AML-193 (cell line): ENCODE measurements around the gene SERAC1.
"Not testable (repeated sequence)": the region's sequence is repeated elsewhere in the genome, so short reads cannot be mapped to it uniquely, and the experiment has no call there.

Source experiments
- DNase-seq, 2 experiments: peaks; one replicate each; lab custom pipeline; 2025; lab: John Stamatoyannopoulos, UW

The SERAC1 gene

DNA sequence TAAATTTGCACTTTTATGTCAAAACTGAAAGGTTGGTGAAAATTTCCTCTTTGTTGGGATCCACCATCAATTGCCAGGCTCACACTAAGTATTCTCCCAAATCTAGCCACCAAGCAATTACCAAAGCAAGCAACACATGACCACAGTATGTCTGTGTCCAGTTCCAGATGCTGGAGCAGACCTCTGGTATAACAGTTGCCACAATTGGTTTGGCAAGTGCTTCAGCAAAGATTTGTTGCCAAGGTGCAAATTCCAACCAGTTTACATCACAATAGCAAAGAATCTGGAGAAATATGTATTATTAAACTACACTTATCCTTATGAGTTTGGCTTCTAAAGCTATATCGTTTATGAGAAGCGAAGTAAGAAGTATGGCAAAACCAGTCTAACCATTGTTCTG lies 6.5 kb upstream of the SERAC1 start:
- DNase-seq: no peak

DNA sequence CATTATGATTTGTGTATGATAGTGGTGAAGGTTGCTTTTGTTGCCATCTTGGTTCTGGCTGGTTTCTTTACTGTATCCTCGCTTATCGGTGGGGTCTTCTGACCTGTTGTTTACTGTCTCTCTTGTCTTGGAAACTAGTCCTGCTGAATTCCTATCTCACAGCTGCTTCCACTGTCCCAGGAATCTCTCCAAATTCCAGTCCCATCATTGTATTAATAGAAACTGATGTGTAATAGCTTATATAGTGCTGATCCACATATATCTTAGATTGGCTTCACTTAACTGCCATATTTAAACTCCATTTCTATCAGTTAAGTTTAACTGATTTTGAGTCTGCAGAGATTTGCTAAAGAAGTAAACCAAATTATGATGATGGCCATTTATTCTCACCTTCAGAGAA lies 6.0 kb upstream of the SERAC1 start:
- DNase-seq: no peak

DNA sequence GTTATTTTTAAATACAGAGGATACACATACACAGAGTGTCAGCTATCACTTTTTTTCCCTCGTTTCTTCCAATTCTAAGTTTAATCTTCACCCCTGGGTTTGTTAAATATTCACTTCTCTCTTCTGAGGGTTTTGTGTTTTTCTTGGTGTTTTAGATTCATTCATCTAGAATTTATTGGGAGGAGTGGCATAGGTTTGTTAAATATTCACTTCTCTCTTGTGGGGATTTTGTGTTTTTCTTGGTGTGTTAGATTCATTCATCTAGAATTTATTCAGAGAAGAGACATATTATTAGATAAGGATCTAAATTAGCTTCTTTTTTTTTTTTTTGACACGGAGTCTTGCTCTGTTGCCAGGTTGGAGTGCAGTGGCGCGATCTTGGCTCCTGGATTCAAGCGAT lies 3.9 kb upstream of the SERAC1 start:
- DNase-seq: no peak

DNA sequence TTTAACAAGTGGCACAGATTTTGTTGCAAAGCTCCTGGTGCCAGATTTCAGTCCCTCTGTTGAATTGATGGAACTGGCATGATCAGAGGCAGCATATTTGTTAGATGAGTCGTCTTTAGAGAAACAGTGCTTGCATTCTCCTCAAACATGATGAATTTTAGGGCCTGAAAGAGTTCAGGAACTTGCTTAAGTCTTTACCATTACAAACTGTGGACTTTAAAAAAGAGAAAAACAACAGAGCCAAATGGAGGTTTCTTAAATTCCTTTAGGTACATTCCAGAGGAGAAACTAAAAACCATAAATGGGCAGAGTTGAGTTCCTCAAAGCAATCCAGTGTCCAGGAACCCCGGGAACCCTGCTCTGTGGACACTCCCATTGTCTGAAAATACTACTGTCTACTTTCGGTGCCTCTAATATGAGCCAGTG lies 2.6 kb upstream of the SERAC1 start:
- no peak for DNase-seq

DNA sequence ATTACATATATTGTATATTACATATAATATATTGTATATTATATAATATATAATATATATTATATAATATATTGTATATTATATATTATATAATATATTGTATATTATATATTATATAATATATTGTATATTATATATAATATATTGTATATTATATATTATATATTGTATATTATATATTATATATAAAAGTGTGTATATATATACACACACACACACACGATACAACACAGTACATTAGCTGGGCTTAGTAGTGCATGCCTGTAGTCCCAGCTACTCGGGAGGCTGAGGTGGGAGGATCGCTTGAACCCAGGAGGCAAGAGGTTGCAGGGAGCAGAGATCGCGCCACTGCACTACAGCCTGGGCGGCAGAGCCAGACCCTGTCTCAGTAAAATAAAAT lies 1.6 kb upstream of the SERAC1 start:
- DNase-seq: not testable (repeated sequence)

DNA sequence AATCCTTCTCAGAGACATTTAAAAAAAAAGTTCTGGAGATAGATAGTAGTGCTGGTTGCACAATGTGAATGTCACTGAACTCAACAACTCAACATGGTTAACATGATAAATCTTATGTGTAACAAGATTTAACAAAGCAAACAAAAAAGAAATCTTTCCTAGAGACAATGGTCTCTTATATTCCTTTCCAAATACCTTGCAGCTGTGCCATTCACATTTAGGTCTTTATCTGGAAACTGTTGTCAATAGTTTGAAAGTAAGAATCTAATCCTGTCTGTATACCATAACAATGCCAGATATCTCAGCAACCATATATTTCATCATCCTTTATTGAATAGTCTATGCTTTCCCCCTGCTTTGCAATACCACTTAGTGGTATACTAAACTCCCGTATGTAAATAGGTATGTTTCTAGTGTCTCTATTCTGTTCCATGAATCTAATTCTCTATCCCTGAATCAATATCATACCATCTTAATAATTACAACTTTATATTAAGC lies 2.1 kb downstream of the SERAC1 start:
- no peak for DNase-seq

DNA sequence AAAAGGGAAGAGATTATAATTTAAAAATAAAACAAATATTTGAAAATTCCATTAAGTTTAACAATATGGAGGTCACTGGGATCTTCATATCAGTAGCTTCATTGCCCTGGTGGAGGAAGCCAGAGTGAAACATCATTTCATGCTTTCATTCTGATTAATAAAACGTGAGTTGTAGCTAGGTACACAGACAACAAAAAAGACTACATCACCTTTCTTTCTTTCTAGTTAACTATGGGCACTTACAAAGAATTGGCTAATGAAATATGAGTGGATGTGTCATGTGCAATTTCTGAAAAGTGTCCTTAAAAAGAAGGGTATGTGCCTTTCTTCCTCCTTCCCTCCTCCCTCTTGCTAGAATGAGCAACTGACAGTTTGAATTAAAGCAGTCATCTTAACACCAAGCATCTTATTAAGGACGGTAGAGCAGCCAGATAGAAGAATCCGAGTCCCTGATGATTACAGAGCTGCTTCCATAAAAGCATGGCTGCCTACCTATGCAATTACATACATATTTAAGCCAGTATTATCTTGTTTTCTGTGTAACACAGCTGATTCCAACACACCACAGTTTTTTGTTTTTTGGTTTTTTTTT lies 3.4 kb downstream of the SERAC1 start:
- no peak for DNase-seq

DNA sequence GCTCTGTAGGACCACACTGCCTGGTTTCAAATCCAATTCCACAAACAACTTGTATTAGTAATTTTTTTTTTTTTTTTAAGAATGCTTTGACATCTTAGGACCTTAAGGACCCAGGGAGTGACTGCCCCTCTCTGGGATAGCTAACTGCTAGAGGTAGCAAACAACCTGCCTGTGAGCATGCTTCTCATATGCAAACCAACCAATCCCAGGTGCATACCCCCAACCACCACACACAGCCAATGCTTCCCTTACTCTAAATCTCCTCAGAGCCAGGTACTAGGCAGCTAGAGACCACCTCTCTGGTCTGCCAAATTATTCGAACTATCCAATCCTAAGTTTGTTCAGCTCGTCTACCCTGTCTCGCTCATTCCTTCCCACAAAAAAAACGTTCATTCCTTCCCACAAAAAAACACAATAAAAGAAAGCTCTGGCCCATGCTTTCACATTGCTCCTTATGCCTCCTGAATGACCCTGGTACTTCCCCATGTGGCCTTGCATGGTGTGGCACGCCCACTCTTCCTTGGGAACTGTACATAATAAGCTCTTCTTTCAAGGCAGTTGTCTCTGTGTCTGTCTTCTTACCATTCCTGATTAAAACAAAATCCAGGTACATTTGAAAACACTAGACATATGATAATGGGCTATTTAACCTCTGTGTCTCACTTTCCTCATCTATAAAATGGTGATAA lies 6.4 kb downstream of the SERAC1 start:
- DNase-seq: peak; percentile 26 to 27

DNA sequence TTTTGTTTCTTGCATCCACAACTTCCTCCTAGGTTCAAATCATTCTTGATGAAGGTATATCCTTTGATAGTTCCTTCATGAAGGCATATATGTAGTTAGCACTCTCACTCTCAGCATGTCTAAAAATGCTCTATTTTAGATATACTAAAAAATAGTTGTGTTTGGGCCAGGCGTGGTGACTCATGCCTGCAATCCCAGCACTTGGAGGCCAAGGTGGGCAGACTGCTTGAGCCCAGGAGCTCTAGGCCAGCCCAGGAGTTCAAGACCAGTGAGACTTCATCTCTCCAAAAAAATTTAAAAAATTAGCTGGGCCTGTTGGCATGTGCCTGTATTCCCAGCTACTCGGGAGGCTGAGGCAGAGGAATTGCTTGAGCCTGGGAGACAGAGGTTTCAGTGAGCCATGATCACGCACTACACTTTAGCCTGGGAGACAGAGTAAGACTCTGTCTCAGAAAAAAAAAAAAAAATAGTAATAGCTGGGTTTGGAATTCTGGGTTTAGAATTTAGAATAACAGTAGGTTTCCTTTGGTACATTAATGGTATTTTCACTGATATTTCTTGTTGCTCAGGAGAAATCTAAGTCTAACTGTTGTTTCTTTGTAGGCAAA lies 7.0 kb downstream of the SERAC1 start:
- no peak for DNase-seq

DNA sequence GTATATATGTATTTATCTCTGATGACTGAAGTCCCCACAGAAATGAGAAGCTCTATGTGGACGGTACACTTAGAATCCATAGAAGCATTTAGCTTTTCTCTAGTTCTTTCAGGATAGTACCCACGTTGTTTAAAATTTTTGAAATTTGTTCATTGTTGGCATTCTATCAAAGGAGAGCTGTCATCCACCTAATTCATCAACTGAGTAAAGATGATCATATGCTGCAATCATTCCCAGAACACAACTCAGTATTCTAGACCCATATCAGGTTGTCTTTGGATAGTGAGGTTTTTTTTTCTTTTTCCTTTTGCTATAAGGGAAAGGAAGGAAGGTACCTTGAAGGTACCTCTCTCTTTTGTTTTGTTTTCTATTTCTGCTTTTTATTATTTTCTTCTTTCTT lies 9.3 kb downstream of the SERAC1 start:
- no peak for DNase-seq

DNA sequence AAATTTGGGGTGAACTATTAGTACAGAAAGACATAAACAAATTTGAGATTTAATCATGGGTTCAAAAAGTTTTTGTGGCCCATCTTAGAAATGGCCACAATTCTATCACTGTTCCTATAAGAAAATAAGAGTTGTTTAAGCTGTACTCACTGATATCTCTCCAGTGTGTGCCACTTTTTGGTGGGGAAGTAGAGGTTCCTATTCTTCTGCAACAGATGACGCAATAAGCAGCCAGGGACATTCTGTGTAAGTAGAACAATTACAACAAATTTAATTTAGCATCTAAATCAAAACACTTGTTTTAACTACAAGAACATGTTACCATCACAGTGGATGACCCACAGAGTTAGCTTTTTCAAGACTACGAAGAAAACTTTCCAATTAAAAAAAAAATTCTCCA lies 9.9 kb downstream of the SERAC1 start:
- DNase-seq: peak; percentile 83 to 84

DNA sequence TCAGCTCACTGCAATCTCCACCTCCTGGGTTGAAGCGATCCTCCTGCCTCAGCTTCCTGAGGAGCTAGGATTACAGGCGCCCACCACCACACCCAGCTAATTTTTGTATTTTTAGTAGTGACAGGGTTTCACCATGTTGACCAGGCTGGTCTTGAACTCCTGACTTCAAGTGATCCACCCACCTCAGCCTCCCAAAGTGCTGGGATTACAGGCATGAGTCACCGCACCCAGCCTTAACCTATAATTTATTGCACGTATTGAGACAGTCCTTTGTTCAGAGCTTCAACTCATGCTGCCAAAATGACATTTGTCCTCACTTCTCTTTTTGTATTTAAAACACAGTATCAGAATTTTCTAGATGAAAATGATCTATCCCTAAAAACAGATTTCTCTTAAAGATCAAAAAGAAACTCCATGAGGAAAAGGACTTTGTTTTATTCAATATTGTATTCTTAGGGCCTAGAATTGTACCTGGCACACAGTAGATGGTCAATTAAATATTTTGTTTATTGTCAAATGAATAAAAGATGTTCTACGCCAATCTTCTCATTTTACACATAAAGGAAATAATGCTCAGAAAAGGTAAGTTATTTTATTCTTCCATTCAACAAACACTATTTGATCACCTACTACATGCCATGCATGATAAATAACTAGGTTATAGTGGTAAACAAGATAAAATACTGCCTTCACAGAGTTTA lies 10.8 kb downstream of the SERAC1 start:
- DNase-seq: no peak

DNA sequence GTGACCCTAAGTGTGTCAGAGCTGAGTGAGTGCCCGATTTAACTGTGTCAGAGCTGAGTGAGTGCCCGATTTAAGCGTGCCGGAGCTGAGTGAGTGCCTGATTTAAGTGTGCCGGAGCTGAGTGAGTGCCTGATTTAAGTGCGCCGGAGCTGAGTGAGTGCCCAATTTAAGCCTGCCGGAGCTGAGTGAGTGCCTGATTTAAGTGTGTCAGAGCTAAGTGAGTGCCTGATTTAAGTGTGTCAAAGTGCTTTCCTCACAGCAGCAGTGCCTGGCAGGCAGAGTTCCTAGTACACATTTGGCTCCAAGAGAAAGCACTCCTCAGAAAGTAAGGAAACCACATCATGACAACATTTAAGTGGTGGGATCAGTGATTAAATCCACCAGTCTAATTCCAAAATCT lies 13.2 kb downstream of the SERAC1 start:
- DNase-seq: no peak

DNA sequence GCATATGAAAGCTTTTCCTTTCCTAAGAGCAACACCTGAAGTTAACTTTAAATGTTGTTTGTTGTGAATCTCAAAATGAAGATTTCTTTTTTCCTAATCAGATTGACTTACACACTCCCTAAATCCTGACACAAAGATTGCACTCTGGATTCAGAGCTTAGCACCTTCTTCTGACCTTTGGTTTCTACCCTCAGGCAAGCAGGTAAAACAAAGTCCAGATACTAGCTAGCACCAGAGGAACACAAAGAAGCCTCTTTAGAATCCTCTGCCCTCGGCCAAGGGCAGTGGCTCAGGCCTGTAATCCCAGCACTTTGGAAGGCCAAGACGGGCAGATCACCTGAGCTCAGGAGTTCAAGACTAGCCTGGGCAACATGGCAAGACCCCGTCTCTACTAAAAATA lies 14.5 kb downstream of the SERAC1 start:
- no peak for DNase-seq

DNA sequence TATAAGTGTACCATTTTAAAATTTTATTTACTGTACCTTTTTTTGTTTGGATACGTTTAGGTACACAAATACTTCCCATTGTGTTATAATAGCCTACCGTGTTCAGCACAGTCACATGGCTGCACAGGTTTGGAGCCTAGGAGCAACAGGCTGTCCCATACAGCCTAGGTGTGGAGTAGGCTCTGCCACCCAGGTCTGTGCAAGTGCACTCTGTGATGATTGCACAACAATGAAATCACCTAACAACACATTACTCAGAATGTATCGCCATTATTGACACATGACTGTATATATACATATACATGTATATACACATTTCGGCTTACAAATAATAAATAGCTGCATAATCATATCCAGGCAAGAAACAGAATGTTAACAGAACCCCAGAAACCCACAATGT lies 15.4 kb downstream of the SERAC1 start:
- DNase-seq: no peak

DNA sequence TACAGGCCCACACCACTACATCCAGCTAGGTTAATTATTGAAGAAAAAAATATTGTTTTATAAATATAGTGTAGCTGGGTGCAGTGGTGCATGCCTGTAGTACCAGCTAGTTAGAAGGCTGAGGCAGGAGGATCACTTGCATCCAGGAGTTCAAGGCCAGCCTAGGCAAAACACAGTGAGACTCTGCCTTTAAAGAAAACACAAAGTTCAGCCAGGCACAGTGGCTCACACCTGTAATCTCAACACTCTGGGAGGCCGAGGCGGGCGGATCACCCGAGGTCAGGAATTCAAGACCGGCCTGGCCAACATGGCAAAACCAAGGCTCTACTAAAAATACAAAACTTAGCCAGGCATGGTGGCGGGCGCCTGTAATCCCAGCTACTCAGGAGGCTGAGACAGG lies 16.0 kb downstream of the SERAC1 start:
- DNase-seq: not testable (repeated sequence)

DNA sequence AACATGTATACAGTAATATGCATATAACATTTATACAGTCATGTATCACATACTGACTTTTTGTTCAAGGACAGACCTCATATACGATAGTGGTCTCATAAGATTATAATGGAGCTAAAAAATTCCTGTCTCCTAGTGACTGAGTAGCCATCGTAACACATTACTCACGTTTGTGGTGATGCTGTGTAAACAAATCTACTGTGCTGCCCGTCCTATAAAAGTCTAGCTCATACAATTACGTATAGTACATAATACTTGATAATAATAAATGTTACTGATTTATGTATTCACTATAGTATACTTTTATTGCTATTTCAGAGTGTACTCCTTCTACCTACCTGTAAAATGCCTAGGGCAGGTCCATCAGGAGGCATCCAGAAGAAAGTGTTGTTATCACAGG lies 17.4 kb downstream of the SERAC1 start:
- DNase-seq: no peak

DNA sequence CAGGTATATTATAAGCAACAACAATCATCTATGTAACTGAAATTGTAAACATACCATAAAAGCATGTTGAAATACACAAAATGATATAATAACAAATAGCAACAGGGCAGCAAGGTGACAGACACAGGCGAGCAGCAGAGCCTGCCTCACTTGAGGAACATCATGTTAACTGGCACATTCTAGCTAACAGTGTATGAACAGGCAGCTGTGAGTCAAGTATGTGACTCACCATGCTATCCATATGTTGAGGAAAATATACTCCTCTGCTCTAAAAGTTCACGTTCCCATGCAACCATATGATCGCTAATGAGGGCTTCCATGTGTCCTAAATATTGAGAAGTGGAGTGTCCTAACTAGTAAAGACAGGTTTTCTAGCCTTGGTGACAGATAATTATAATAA lies 18.4 kb downstream of the SERAC1 start:
- DNase-seq: no peak

DNA sequence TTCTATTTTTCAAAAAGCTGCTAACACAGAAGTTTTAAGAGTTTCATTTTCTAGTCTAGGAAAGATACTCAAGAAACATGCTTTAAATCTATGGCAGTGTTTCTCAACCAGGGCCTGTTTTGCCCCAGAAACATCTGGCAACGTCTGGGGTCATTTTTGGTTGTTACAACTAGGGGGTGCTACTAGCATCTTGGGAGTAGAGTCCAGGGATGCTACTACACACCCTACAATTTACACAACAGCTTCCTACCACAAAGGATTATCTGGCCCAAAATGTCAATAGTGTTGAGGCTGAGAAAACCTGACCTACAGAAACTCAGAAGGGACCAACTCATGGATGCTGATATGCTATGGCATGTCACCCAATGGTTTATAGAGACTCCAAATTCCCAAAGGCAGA lies 24.4 kb downstream of the SERAC1 start:
- DNase-seq: peak; percentile 57 to 66

DNA sequence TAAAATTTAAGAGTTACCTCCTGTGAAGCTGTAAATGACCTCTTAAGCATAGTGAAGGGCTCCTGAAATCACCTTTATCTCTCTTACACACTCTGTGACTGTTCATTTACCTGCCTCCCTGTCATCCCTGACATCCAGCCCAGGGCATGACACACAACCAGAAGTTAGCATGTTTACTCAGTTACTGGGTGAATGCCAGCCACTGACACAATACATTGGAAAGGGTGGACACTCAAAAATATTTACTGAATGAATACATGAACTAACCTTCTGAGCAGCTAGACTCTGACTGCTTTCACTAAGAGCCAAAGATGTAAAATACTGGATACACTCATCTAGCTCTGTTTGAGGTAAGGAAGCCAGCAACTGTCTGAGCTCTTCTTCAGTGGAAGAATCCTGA lies 25.3 kb downstream of the SERAC1 start:
- no peak for DNase-seq

DNA sequence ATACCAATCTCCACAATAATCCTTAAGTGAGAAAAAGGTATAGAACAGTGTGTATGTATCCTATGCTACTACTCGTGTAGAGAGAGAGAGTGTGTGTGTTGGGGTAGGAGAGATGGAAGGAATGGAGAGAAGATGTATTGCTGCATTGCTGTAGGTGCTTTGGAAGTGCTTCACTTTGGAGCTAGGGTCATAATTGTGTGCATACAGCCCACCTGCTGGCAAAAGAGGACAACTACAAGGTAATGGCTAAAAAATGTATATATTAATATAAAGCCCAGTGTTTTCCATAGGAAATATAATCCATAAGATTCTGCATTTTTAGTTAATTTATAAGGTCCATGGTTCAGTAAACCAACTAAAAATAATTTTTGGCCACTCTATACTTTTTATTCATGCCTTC lies 36.1 kb downstream of the SERAC1 start:
- DNase-seq: peak; percentile 76

DNA sequence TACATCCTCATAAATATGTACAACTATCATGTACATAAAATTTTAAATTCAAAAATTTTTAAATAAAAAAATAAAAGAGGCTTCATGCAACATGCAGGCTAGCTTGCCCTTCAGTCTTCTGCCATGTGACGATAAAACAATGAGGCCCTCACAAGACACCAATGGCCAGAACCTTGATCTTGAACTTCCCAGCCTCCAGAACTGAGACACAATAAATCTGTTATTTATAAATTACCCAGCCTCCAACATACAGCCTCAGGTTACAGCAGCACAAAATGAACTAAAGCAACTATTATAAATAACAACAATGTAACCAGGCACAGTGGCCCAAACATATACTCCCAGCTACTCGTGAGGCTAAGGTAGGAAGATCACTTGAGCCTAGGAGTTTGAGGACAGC lies 42.8 kb downstream of the SERAC1 start:
- DNase-seq: no peak

DNA sequence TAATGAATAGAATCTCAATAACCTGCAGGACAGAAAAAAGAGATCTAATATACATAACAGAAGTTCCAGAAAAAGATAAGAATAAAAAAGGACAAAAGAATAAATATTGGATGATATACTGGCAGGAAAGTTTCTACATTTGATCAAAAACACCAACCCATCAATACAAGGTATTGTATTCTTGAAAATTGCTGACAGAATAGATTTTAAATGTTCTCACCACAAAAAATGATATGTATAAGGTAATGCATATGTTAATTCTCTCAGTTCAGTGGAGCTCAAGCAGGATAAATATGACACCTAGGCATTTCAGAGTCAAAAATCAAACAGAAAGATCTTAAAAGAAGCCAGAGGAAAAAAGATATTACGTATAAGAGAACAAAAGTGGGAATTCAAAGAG lies 43.8 kb downstream of the SERAC1 start:
- DNase-seq: no peak
